Activated naive CD4-positive, alpha-beta T cell treated with anti-CD3 and anti-CD28 coated beads, Interleukin-2, amount 50 U/mL, for 24 hours (primary cell): ENCODE data around the gene NELFCD.

ENCODE experiments used
- H3K27ac Mint-ChIP-seq: one replicate; pipeline ENCODE4 v1.8.0; 2021; ENCODE audit warnings: mild to moderate bottlenecking, mixed read lengths
- H3K27me3 Mint-ChIP-seq: one replicate; pipeline ENCODE4 v1.8.0; 2021; ENCODE audit warnings: mixed read lengths
- H3K36me3 Mint-ChIP-seq: one replicate; pipeline ENCODE4 v1.8.0; 2021; ENCODE audit warnings: mixed read lengths
- H3K4me1 Mint-ChIP-seq: one replicate; pipeline ENCODE4 v1.8.0; 2021; ENCODE audit warnings: mixed read lengths
- H3K4me3 Mint-ChIP-seq: one replicate; pipeline ENCODE4 v1.8.0; 2021; ENCODE audit warnings: mild to moderate bottlenecking, mixed read lengths
- H3K9me3 Mint-ChIP-seq: one replicate; pipeline ENCODE4 v1.8.0; 2021; ENCODE audit warnings: mixed read lengths

Gene NELFCD

DNA sequence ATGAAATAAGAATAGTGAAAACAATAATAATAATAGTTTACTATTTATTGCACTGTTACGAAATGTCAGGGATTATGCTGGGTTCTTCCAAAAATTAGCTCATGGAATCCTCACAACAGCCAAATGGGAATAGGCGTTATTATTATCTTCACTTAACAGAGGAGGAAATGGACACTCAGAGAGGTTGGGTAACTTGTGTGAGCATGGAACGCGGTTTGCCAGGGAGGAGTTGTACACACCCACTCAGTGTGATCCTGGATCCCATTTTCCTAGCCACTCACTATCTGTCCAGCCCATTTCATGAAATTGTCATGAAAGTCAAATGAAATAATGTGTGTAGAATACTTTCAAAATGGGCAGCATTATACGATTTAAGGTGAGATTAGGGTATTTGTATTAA is 4.6 kb downstream of the NELFCD start:
- peaks cover 15% of the 10 kb centered on the region for H3K36me3 Mint-ChIP-seq
- H3K4me1 Mint-ChIP-seq: peaks cover 45% of the 10 kb centered on the region
- H3K9me3 Mint-ChIP-seq: no peaks in the 10 kb centered on the region
- H3K27me3 Mint-ChIP-seq: no peaks in the 10 kb centered on the region
- H3K27ac Mint-ChIP-seq: peak overlapping the region; percentile 55
- no peak overlapping the region for H3K4me3 Mint-ChIP-seq

GRCh38 chr20:58986286-58986967 is 5.4 kb downstream of the NELFCD start:
- Mint-ChIP-seq H3K27me3 (no peaks in the 10 kb centered on the region), H3K4me1 (peaks cover 45% of the 10 kb centered on the region), H3K4me3 (no peak overlapping the region), H3K27ac (no peak overlapping the region), H3K9me3 (no peaks in the 10 kb centered on the region), H3K36me3 (peaks cover 16% of the 10 kb centered on the region)

DNA sequence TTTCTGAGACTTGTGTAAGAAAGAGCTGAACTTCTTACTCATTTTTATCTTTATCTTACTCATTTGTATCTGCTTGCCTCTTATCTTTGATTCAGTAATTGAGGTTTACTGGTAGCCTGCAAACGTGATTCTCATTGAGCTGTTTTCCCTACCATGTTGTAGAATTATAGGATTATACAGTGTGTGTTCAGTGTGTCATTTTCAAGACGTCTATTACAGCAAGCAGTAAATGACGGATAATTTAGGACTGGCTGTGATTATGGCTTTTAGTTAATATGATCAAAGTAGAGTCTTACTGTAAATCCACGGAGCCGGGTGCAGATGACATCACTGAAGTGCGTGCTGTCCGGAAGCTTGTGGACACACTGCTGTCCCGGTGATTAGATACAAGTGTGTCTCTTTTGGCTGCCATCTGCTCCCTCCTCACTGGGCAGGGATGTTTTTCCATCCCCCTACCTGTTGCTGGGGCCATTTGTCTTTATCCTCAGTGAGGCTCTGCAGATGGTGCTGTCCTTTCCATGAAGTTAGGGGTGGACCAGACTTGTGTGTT is 6.0 kb downstream of the NELFCD start:
- Mint-ChIP-seq H3K27ac (peak overlapping the region; percentile 2), H3K4me3 (no peak overlapping the region), H3K4me1 (peaks cover 45% of the 10 kb centered on the region), H3K36me3 (peaks cover 20% of the 10 kb centered on the region), H3K9me3 (no peaks in the 10 kb centered on the region), H3K27me3 (no peaks in the 10 kb centered on the region)

DNA sequence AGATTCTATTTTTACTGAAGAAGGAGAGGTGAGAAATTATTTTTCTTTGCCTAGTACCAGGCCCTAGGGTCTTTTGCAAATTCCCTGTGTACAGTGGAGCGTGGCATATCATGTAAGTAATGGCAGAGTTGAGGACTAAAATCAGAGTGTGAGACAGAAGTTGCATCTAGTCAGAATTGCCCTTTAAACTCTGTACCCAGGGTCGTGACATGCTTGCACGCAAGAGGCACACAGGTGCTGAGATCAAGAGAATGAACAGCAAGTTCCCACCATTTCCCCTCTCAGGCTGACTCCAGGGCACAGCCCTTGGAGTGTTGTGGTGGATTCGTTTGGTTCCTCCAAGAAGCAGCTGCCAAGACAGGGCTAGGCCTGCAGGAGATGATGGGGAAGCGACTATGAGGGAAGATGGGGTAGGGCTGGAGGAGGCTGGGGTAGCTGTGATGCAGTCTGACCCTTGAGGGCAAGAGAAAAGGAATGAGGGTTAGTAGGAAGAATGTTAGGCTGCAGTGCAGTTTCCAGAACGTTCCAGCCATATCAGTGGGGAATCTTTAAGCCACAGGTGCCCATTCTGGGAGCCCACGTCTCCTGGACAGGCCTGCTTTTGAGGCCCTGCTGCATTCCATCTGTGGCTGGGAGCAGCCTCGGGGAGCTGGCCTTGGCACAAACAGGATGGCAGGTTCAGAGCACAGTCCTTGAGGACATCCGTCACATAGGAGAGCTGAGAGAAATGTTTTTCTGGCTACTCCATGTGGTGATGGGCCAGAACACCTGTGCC is 6.9 kb downstream of the NELFCD start:
- Mint-ChIP-seq H3K9me3 (no peaks in the 10 kb centered on the region), H3K36me3 (peaks cover 17% of the 10 kb centered on the region), H3K27ac (peak overlapping the region; percentile 4), H3K27me3 (no peaks in the 10 kb centered on the region), H3K4me3 (no peak overlapping the region), H3K4me1 (peaks cover 36% of the 10 kb centered on the region)

- Mint-ChIP-seq H3K4me1 (peaks cover 33% of the 10 kb centered on the region), H3K27me3 (no peaks in the 10 kb centered on the region), H3K36me3 (peaks cover 19% of the 10 kb centered on the region), H3K9me3 (no peaks in the 10 kb centered on the region), H3K27ac (no peak overlapping the region), H3K4me3 (no peak overlapping the region)
Observed at GRCh38 chr20:58988565-58988882, 7.5 kb downstream of the NELFCD start.

- peak overlapping the region; percentile 41 for H3K27ac Mint-ChIP-seq
- peaks cover 17% of the 10 kb centered on the region for H3K36me3 Mint-ChIP-seq
- peaks cover 26% of the 10 kb centered on the region for H3K4me1 Mint-ChIP-seq
Observed at GRCh38 chr20:58989196-58989595, 8.1 kb downstream of the NELFCD start.

GRCh38 chr20:58990651-58991445 is 9.8 kb downstream of the NELFCD start:
- no peaks in the 10 kb centered on the region for H3K9me3 Mint-ChIP-seq
- peak overlapping the region; percentile 72 for H3K27ac Mint-ChIP-seq
- H3K27me3 Mint-ChIP-seq: no peaks in the 10 kb centered on the region
- H3K36me3 Mint-ChIP-seq: peaks cover 24% of the 10 kb centered on the region
- H3K4me3 Mint-ChIP-seq: no peak overlapping the region
- peaks cover 13% of the 10 kb centered on the region for H3K4me1 Mint-ChIP-seq

More at GRCh38 chr20:58989196-58989595, 8.1 kb downstream of the NELFCD start:
- H3K4me3 Mint-ChIP-seq: no peak overlapping the region
- H3K27me3 Mint-ChIP-seq: no peaks in the 10 kb centered on the region
- no peaks in the 10 kb centered on the region for H3K9me3 Mint-ChIP-seq

- Mint-ChIP-seq H3K4me3 (no peak overlapping the region), H3K9me3 (no peaks in the 10 kb centered on the region), H3K27me3 (no peaks in the 10 kb centered on the region), H3K36me3 (peaks cover 26% of the 10 kb centered on the region), H3K27ac (no peak overlapping the region), H3K4me1 (peaks cover 8% of the 10 kb centered on the region)
Observed at GRCh38 chr20:58991715-58992114, 10.7 kb downstream of the NELFCD start.

GRCh38 chr20:58992911-58993310 is 11.9 kb downstream of the NELFCD start:
- no peak overlapping the region for H3K4me3 Mint-ChIP-seq
- H3K36me3 Mint-ChIP-seq: peaks cover 30% of the 10 kb centered on the region
- H3K27ac Mint-ChIP-seq: no peak overlapping the region
- H3K4me1 Mint-ChIP-seq: peaks cover 4% of the 10 kb centered on the region
- no peaks in the 10 kb centered on the region for H3K9me3 Mint-ChIP-seq
- no peaks in the 10 kb centered on the region for H3K27me3 Mint-ChIP-seq

GRCh38 chr20:58993332-58994248 is 12.5 kb downstream of the NELFCD start:
- Mint-ChIP-seq H3K36me3 (peaks cover 30% of the 10 kb centered on the region), H3K9me3 (no peaks in the 10 kb centered on the region), H3K4me3 (no peak overlapping the region), H3K4me1 (peaks cover 4% of the 10 kb centered on the region), H3K27me3 (no peaks in the 10 kb centered on the region), H3K27ac (no peak overlapping the region)

GRCh38 chr20:58994390-58995159 is 13.5 kb downstream of the NELFCD start:
- no peak overlapping the region for H3K4me3 Mint-ChIP-seq
- no peak overlapping the region for H3K27ac Mint-ChIP-seq
- H3K9me3 Mint-ChIP-seq: no peaks in the 10 kb centered on the region
- peaks cover 23% of the 10 kb centered on the region for H3K36me3 Mint-ChIP-seq
- H3K27me3 Mint-ChIP-seq: no peaks in the 10 kb centered on the region
- peaks cover 4% of the 10 kb centered on the region for H3K4me1 Mint-ChIP-seq

DNA sequence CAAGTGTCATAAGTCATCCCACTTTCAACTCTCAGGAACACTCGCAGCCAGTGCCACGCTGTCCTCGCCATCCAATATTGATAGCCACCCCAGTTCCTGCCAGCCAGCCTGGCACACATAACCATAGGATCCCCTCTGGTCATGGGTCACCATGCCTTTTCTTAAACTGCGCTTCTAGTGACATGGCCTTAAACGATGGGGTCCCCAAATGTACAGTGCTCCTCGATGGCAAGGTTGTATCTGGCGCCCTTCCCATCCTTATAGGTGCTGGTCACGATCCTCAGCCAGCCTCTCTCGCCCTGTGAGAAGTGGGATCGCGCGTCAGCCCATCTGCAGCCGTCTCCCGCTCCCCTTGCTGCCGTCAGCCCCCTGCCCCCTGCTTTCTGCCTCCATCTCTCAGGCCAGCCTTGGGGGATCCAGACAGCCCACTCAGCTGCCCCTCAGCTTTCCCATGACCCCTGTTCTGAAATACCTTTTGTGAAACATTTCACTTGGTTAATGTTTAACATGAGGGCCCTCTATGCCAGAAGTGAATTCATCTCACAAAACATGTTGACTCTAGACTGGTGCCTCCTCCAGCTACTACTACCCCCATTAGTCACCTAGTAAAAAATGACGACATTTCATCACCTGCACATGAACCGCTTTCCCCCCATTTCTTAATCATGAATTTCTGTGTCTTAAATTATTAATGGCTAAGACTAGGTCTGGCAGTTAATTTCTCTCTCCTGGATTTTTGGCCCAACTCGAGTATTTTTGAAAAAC is 14.6 kb downstream of the NELFCD start:
- Mint-ChIP-seq H3K27me3 (no peaks in the 10 kb centered on the region), H3K9me3 (no peaks in the 10 kb centered on the region), H3K4me1 (peaks cover 4% of the 10 kb centered on the region), H3K4me3 (no peak overlapping the region), H3K36me3 (peaks cover 23% of the 10 kb centered on the region), H3K27ac (no peak overlapping the region)

DNA sequence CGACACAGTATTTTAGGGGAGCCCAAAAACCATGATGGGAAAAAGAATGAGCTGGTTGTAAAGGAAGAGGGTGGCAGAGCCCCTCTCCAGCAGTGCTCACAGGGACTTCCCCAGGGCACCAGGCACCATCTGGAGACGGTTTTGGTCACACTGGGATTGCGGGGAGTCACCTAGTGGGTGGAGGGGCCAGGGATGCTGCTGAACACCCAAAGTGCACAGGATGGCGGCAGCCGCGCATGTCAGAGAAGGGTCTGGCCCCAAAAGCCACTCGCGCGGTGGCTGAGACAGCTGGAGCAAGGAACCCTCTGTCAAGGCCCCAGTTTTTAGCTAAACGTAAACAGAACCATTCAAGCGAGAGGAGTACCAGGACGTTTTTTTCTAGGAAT is 15.2 kb downstream of the NELFCD start:
- Mint-ChIP-seq H3K4me1 (peaks cover 4% of the 10 kb centered on the region), H3K36me3 (peaks cover 23% of the 10 kb centered on the region), H3K27me3 (no peaks in the 10 kb centered on the region), H3K9me3 (no peaks in the 10 kb centered on the region), H3K27ac (no peak overlapping the region), H3K4me3 (no peak overlapping the region)
